B cell (primary cell): ENCODE measurements around the gene STX1A. TPM values are rescaled to one million over a fixed set of nuclear protein-coding genes. Genes with fewer than 3 reads are reported as not detected.

ENCODE experiments used
- ATAC-seq: fragments of 200-7000 bp; cut with Tn5 transposase; one replicate; pipeline ENCODE4 v1.10.0; 2021; ENCODE audit warnings: low read depth, mild to moderate bottlenecking, moderate number of reproducible peaks, moderate library complexity
- CTCF ChIA-PET: fragments of 350-600 bp; sonication (Branson Sonifier 250); formaldehyde crosslinking; loops from one replicate; lab custom pipeline; 2021; ENCODE audit warnings: antibody characterized with exemption, inconsistent platforms; lab: Charles Lee
- POLR2A ChIA-PET: fragments of 350-600 bp; sonication (Branson Sonifier 250); formaldehyde crosslinking; loops from one replicate; lab custom pipeline; 2021; ENCODE audit warnings: antibody characterized with exemption; lab: Charles Lee
- DNase-seq: peaks from one replicate; pipeline ENCODE4 v3.0.0; 2013
- H2AFZ ChIP-seq: 2 replicates; pipeline ENCODE4 v1.6.1; 2012; ENCODE audit warnings: mild to moderate bottlenecking, low read depth, low read length; ENCODE audit not compliant: insufficient read depth, poor library complexity, severe bottlenecking
- H3K27ac ChIP-seq, 2 donors: 1 replicate in 1 of 2; 2 replicates in 1 of 2; pipeline ENCODE4 v1.5.1; 2012 to 2013; ENCODE audit warnings: low read length in 2 of 2, mild to moderate bottlenecking in 2 of 2, moderate library complexity in 1 of 2
- H3K27me3 ChIP-seq, 4 experiments: fragments of 200-600 bp in 1 of 4; sonication (generic) in 1 of 4; replicated peaks in 1 of 4; 1 replicate in 2 of 4; 2 replicates in 2 of 4; pipeline versions ENCODE4 v1.6.1 to v1.7.0; 2013 to 2016; ENCODE audit warnings: low read length in 3 of 4, mild to moderate bottlenecking in 2 of 4, mixed read lengths in 1 of 4, moderate library complexity in 1 of 4; ENCODE audit not compliant: insufficient read depth in 4 of 4, control insufficient read depth in 3 of 4; ENCODE audit errors: control extremely low read depth in 1 of 4
- H3K36me3 ChIP-seq, 2 experiments: replicated peaks in 1 of 2; 1 replicate in 1 of 2; 2 replicates in 1 of 2; pipeline versions ENCODE4 v1.6.1 to v1.7.1; 2013; ENCODE audit warnings: low read length in 1 of 2; ENCODE audit not compliant: insufficient read depth in 2 of 2, control insufficient read depth in 1 of 2; ENCODE audit errors: control extremely low read depth in 1 of 2, extremely low read depth in 1 of 2
- H3K4me1 ChIP-seq, 2 donors: fragments of 200-600 bp in 1 of 2; sonication (generic) in 1 of 2; 1 replicate in 1 of 2; 2 replicates in 1 of 2; pipeline versions ENCODE4 v1.5.1 to v1.6.1; 2013 to 2017; ENCODE audit warnings: low read length in 2 of 2; ENCODE audit not compliant: control insufficient read depth in 2 of 2, insufficient read depth in 2 of 2
- H3K4me2 ChIP-seq: replicated peaks from 2 replicates; pipeline ENCODE3; 2012; ENCODE audit warnings: mild to moderate bottlenecking, low read depth, low read length; ENCODE audit not compliant: poor library complexity, severe bottlenecking
- H3K4me3 ChIP-seq, 5 experiments: fragments of 200-600 bp in 1 of 5; sonication (generic) in 1 of 5; 1 replicate in 3 of 5; 2 replicates in 2 of 5; pipeline versions ENCODE4 v1.5.1 to v1.7.0; 2011 to 2016; ENCODE audit warnings: low read length in 4 of 5, mild to moderate bottlenecking in 4 of 5, low read depth in 2 of 5, control low read depth in 1 of 5, moderate library complexity in 1 of 5; ENCODE audit not compliant: insufficient read depth in 1 of 5; ENCODE audit errors: control extremely low read depth in 1 of 5, extremely low read depth in 1 of 5
- H3K79me2 ChIP-seq: fragments of 200-600 bp; sonication (generic); one replicate; pipeline ENCODE4 v1.6.0; 2016; ENCODE audit warnings: low read length; ENCODE audit not compliant: control insufficient read depth, insufficient read depth
- H3K9ac ChIP-seq: fragments of 200-600 bp; sonication (generic); 2 replicates; pipeline ENCODE4 v1.6.1; 2017; ENCODE audit warnings: mild to moderate bottlenecking, low read length, moderate library complexity
- H3K9me3 ChIP-seq, 3 donors: one replicate each; pipeline versions ENCODE4 v1.6.1 to v1.7.1; 2013; ENCODE audit warnings: low read length in 2 of 3; ENCODE audit not compliant: control insufficient read depth in 2 of 3, insufficient read depth in 1 of 3; ENCODE audit errors: control extremely low read depth in 1 of 3
- H4K20me1 ChIP-seq: 2 replicates; pipeline ENCODE4 v1.6.0; 2012; ENCODE audit warnings: mild to moderate bottlenecking, low read length; ENCODE audit not compliant: insufficient read depth, control insufficient read depth, poor library complexity, severe bottlenecking
- H3K27ac Mint-ChIP-seq: one replicate; pipeline ENCODE4 v1.8.0; 2021; ENCODE audit warnings: mixed read lengths
- H3K27me3 Mint-ChIP-seq: one replicate; pipeline ENCODE4 v1.8.0; 2021; ENCODE audit warnings: mixed read lengths
- H3K4me1 Mint-ChIP-seq: one replicate; pipeline ENCODE4 v1.8.0; 2021; ENCODE audit warnings: mixed read lengths
- H3K4me3 Mint-ChIP-seq: one replicate; pipeline ENCODE4 v1.8.0; 2021; ENCODE audit warnings: mixed read lengths
- H3K9me3 Mint-ChIP-seq: one replicate; pipeline ENCODE4 v1.8.0; 2022; ENCODE audit warnings: mixed read lengths; ENCODE audit not compliant: insufficient read depth
- CTCF ChIP-seq: fragments of 200-600 bp; IDR thresholded peaks from one replicate; pipeline ENCODE4 v1.8.0; 2022; ENCODE audit warnings: antibody characterized with exemption, mild to moderate bottlenecking
- EZH2 ChIP-seq: IDR thresholded peaks from 2 replicates; pipeline ENCODE4 v1.6.1; 2012; ENCODE audit warnings: borderline replicate concordance, low read depth, mild to moderate bottlenecking, moderate library complexity, low read length; ENCODE audit not compliant: insufficient read depth, poor library complexity, severe bottlenecking
- WGBS: methylation state at CpG from one replicate; pipeline ENCODE4 v1.1.5; 2013; ENCODE audit warnings: missing lambda C conversion rate; ENCODE audit not compliant: insufficient coverage; 5-methylcytosine and 5-hydroxymethylcytosine counted together
- intact Hi-C: fragments of 100-400 bp; cut with micrococcal nuclease; formaldehyde crosslinking; loops from one replicate; pipeline ENCODE4 v1.10.0; 2022
- polyA plus RNA-seq: library from polyadenylated mRNA; depleted of rRNA; stranded (reverse); fragments of >200 nt; gene quantifications from 2 replicates; pipeline ENCODE4 v1.2.3, GENCODE V29; 2012
- total RNA-seq, 2 donors: library from RNA; stranded (reverse); fragments of 120-200 nt in 1 of 2; gene quantifications; 1 replicate in 1 of 2; 2 replicates in 1 of 2; pipeline versions ENCODE4 v1.2.3 to v1.2.4, GENCODE V29; 2013 to 2022

STX1A gene
- total and polyA plus RNA-seq, 2 donors (not counting 1 experiment from before 2014, with no cell fraction given), result 3.1 to 9.6 TPM

DNA sequence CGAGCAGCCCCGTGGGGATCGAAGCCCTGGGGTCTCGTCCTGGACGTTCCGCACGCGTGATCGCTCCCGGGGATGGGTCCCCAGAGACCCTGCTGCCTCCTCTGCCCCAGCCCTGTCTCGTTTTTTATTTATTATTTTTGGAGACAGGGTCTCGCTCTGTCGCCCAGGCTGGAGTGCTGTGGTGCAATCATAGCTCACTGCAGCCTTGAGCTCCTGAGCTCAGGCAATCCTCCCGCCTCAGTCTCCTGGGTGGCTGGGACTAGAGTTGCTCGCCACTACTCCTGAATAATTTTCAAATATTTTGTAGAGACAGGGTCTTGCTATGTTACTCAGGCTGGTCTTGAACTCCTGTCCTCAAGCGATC lies 319 bp upstream of the STX1A start:
- CTCF ChIA-PET, result interaction anchor here (1.2 to 1.6 kb wide), 3 partner anchors 12 to 113 kb away, joined by 5 to 6 read pairs (median 5); partner anchors contain the start of gene ABHD11

More for the DNA sequence above, 319 bp upstream of the STX1A start:
- Mint-ChIP-seq H3K9me3 (no peaks in the 10 kb centered on the region), H3K4me1 (peaks cover 20% of the 10 kb centered on the region), H3K4me3 (peak overlapping the region; percentile 82), H3K27me3 (peaks cover 27% of the 10 kb centered on the region), H3K27ac (peak overlapping the region; percentile 37)
- POLR2A ChIA-PET, result interaction anchor here (0.9 kb wide), 1 partner anchor 123 kb away, joined by 5 read pairs; no protein-coding TSS in a partner anchor
- H3K4me2 ChIP-seq, result peak overlapping the region; percentile 97
- peaks cover 0 to 55% (median 25%) of the 10 kb centered on the region in 4 experiments for H3K27me3 ChIP-seq
- peaks cover 25 to 31% of the 10 kb centered on the region in 2 donors for H3K4me1 ChIP-seq
- peaks cover 12% of the 10 kb centered on the region for H4K20me1 ChIP-seq
- no peak overlapping the region for H3K27ac ChIP-seq
- whole genome bisulfite sequencing, result 14% methylated on average over 14 of the region's 16 CpGs
- H3K4me3 ChIP-seq, result peak overlapping the region in 3 of 5 experiments; percentile 43 to 55 (median 48)
- TF ChIP-seq CTCF (no peak), EZH2 (no peak)
- H3K79me2 ChIP-seq, result no peaks in the 10 kb centered on the region
- ATAC-seq (no peak), DNase-seq (no peak)
- no peak overlapping the region for H2AFZ ChIP-seq
- intact Hi-C loops, result loop anchor here (1.0 to 5.0 kb wide), 5 partner anchors 12 to 141 kb away; partner anchors contain the start of genes ABHD11, BUD23, DNAJC30 and TBL2
- H3K9me3 ChIP-seq, result peaks cover 0 to 11% (median 0%) of the 10 kb centered on the region in 3 donors
- H3K36me3 ChIP-seq, result no peaks in the 10 kb centered on the region
- H3K9ac ChIP-seq, result peak overlapping the region; percentile 51
